H9 (cell line): ENCODE data around the gene IGLL1. TPM values are rescaled to one million over a fixed set of nuclear protein-coding genes. Genes with fewer than 3 reads are reported as not detected.

ENCODE experiments used
- DNase-seq: peaks from one replicate; pipeline ENCODE4 v3.0.0-alpha.2; 2017
- H2AFZ ChIP-seq: one replicate; pipeline ENCODE4 v1.6.1; 2013; ENCODE audit warnings: mild to moderate bottlenecking, low read length, control low read depth, moderate library complexity
- H2AK5ac ChIP-seq: 2 replicates; pipeline ENCODE4 v1.6.1; 2013; ENCODE audit warnings: low read length, control low read depth, mixed read lengths; ENCODE audit not compliant: insufficient read length
- H2BK120ac ChIP-seq: one replicate; pipeline ENCODE4 v1.6.1; 2013; ENCODE audit warnings: low read depth, mild to moderate bottlenecking, low read length, control low read depth, inconsistent platforms; ENCODE audit not compliant: poor library complexity, severe bottlenecking
- H2BK12ac ChIP-seq: 2 replicates; pipeline ENCODE4 v1.6.1; 2013; ENCODE audit warnings: low read length, control low read depth, mixed read lengths, low read depth; ENCODE audit not compliant: insufficient read length
- H2BK15ac ChIP-seq: 2 replicates; pipeline ENCODE4 v1.6.1; 2013; ENCODE audit warnings: low read depth, low read length, control low read depth
- H2BK20ac ChIP-seq: one replicate; pipeline ENCODE4 v1.6.1; 2013; ENCODE audit warnings: low read depth, mild to moderate bottlenecking, low read length, control low read depth, inconsistent platforms; ENCODE audit not compliant: poor library complexity, severe bottlenecking
- H2BK5ac ChIP-seq: 2 replicates; pipeline ENCODE4 v1.6.1; 2013; ENCODE audit warnings: low read length, control low read depth, mixed read lengths; ENCODE audit not compliant: insufficient read length
- H3K14ac ChIP-seq: 2 replicates; pipeline ENCODE4 v1.6.1; 2013; ENCODE audit warnings: low read length, control low read depth; ENCODE audit not compliant: insufficient read depth
- H3K18ac ChIP-seq: 2 replicates; pipeline ENCODE4 v1.6.1; 2013; ENCODE audit warnings: low read depth, mild to moderate bottlenecking, mixed read lengths, low read length, control low read depth; ENCODE audit not compliant: insufficient read length
- H3K23ac ChIP-seq: 2 replicates; pipeline ENCODE4 v1.6.1; 2013; ENCODE audit warnings: low read length, control low read depth, mixed read lengths, low read depth; ENCODE audit not compliant: insufficient read length
- H3K23me2 ChIP-seq: 2 replicates; pipeline ENCODE4 v1.6.1; 2013; ENCODE audit warnings: low read depth, mild to moderate bottlenecking, mixed read lengths, low read length, control low read depth; ENCODE audit not compliant: insufficient read length, poor library complexity, severe bottlenecking
- H3K27ac ChIP-seq: 2 replicates; pipeline ENCODE4 v1.5.1; 2013; ENCODE audit warnings: low read length, control low read depth, mixed read lengths, low read depth; ENCODE audit not compliant: insufficient read length
- H3K27me3 ChIP-seq: 2 replicates; pipeline ENCODE4 v1.6.1; 2013; ENCODE audit warnings: low read length, control low read depth, inconsistent platforms; ENCODE audit not compliant: insufficient read depth
- H3K4ac ChIP-seq: 2 replicates; pipeline ENCODE4 v1.6.1; 2013; ENCODE audit warnings: low read depth, mild to moderate bottlenecking, control low read depth, inconsistent platforms, low read length, moderate library complexity
- H3K4me1 ChIP-seq: 2 replicates; pipeline ENCODE4 v1.6.1; 2013; ENCODE audit warnings: low read length, control low read depth, inconsistent platforms; ENCODE audit not compliant: insufficient read depth
- H3K4me2 ChIP-seq: 2 replicates; pipeline ENCODE4 v1.6.1; 2013; ENCODE audit warnings: low read length, control low read depth, mixed read lengths; ENCODE audit not compliant: insufficient read length, insufficient read depth
- H3K56ac ChIP-seq: 2 replicates; pipeline ENCODE4 v1.6.1; 2013; ENCODE audit warnings: low read depth, mild to moderate bottlenecking, mixed read lengths, low read length, control low read depth; ENCODE audit not compliant: insufficient read length
- H3K79me1 ChIP-seq: 2 replicates; pipeline ENCODE4 v1.6.1; 2013; ENCODE audit warnings: low read depth, mild to moderate bottlenecking, moderate library complexity, low read length, control low read depth, inconsistent platforms; ENCODE audit not compliant: insufficient read depth, poor library complexity, severe bottlenecking
- H3K79me2 ChIP-seq: 2 replicates; pipeline ENCODE4 v1.6.1; 2013; ENCODE audit warnings: low read length, control low read depth, inconsistent platforms; ENCODE audit not compliant: insufficient read depth
- H3K9ac ChIP-seq: 2 replicates; pipeline ENCODE4 v1.6.1; 2013; ENCODE audit warnings: low read length, control low read depth, mixed read lengths; ENCODE audit not compliant: insufficient read length; ENCODE audit errors: extremely low read depth
- H3K9me3 ChIP-seq: one replicate; pipeline ENCODE4 v1.6.1; 2013; ENCODE audit warnings: low read depth, low read length, inconsistent platforms; ENCODE audit not compliant: control insufficient read depth
- H3T11ph ChIP-seq: one replicate; pipeline ENCODE4 v1.6.1; 2013; ENCODE audit warnings: mild to moderate bottlenecking, low read length, control low read depth, inconsistent platforms
- H4K20me1 ChIP-seq: one replicate; pipeline ENCODE4 v1.6.1; 2013; ENCODE audit not compliant: control insufficient read depth, insufficient read length, insufficient read depth
- H4K5ac ChIP-seq: 2 replicates; pipeline ENCODE4 v1.6.1; 2013; ENCODE audit warnings: low read depth, mild to moderate bottlenecking, mixed read lengths, low read length, control low read depth; ENCODE audit not compliant: insufficient read length
- H4K8ac ChIP-seq: replicated peaks from 2 replicates; pipeline ENCODE4 v1.6.1; 2013; ENCODE audit warnings: low read length, control low read depth, mixed read lengths, low read depth; ENCODE audit not compliant: insufficient read length
- H4K91ac ChIP-seq: 2 replicates; pipeline ENCODE4 v1.6.1; 2013; ENCODE audit warnings: low read depth, mild to moderate bottlenecking, moderate library complexity, mixed read lengths, low read length, control low read depth; ENCODE audit not compliant: insufficient read length
- H3K27ac Mint-ChIP-seq, 3 experiments: 2 replicates in 2 of 3; 3 replicates in 1 of 3; pipeline ENCODE4 v1.8.0; 2020 to 2021; ENCODE audit warnings: mixed read lengths in 3 of 3, mild to moderate bottlenecking in 1 of 3, moderate library complexity in 1 of 3
- H3K27me3 Mint-ChIP-seq: 2 replicates; pipeline ENCODE4 v1.8.0; 2021; ENCODE audit warnings: low read depth, mild to moderate bottlenecking, moderate library complexity, mixed read lengths
- H3K36me3 Mint-ChIP-seq, 3 experiments: 2 replicates in 2 of 3; 3 replicates in 1 of 3; pipeline ENCODE4 v1.8.0; 2020 to 2021; ENCODE audit warnings: low read depth in 3 of 3, mixed read lengths in 3 of 3; ENCODE audit not compliant: insufficient read depth in 1 of 3
- H3K4me1 Mint-ChIP-seq, 2 experiments: 2 replicates each; pipeline ENCODE4 v1.8.0; 2020; ENCODE audit warnings: mixed read lengths in 2 of 2
- H3K4me3 Mint-ChIP-seq, 2 experiments: 2 replicates in 1 of 2; 3 replicates in 1 of 2; pipeline ENCODE4 v1.8.0; 2020 to 2021; ENCODE audit warnings: mild to moderate bottlenecking in 2 of 2, mixed read lengths in 2 of 2, moderate library complexity in 1 of 2
- H3K9me3 Mint-ChIP-seq, 2 experiments: 2 replicates in 1 of 2; 3 replicates in 1 of 2; pipeline ENCODE4 v1.8.0; 2020; ENCODE audit warnings: mild to moderate bottlenecking in 2 of 2, mixed read lengths in 2 of 2, moderate library complexity in 1 of 2
- CTCF ChIP-seq: fragments of 200-600 bp; sonication (generic); conservative IDR thresholded peaks from 3 replicates; pipeline ENCODE4 v1.8.0; 2021; ENCODE audit warnings: antibody characterized with exemption, mild to moderate bottlenecking
- WGBS: extraction: QIAGEN DNeasy Blood & Tissue Kit; methylation state at CpG from one replicate; pipeline ENCODE4 v1.1.7; 2013; ENCODE audit warnings: missing lambda C conversion rate, low lambda C conversion rate, mixed read lengths; ENCODE audit not compliant: insufficient read length; ENCODE audit errors: extremely low coverage; 5-methylcytosine and 5-hydroxymethylcytosine counted together
- total RNA-seq: library from RNA; stranded (reverse); gene quantifications from 2 replicates; pipeline ENCODE4 v1.2.1, GENCODE V29; 2021

Gene IGLL1
- total RNA-seq, 1 experiment from 2014 or later: not detected

DNA sequence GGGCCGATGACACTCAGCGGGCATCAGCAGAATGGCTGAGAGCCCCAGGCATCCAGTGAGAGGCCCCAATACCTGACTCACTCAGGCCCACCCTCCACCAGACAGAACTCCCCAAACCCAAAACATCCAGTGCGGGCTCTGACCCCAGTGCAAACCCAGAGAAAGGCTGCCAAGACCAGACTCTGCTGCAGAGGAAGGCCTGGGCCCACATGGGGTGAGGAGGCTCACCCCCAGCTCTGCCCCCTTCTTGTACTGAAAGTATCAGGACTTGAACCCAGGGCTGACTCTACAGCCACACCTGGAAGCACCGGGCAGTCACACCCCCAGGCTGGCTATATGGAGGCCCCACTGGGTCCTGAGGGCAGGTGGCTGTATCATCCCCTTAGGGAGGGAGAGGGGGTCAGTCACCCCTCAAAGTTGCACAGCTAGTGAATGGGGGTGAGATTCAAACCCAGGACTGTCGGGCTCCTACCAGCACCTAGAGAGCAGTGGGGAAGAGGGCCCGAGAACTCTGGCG is 49.3 kb downstream of the IGLL1 start:
- Mint-ChIP-seq H3K27me3 (peaks cover 59% of the 10 kb centered on the region), H3K9me3 (no peaks in the 10 kb centered on the region; a peak in 2 of 5 replicates), H3K4me1 (peaks cover 40 to 52% of the 10 kb centered on the region in 2 experiments), H3K36me3 (no peaks in the 10 kb centered on the region; a peak in 1 of 7 replicates), H3K4me3 (no peak overlapping the region), H3K27ac (no peak overlapping the region)
- no peak overlapping the region for H3K14ac ChIP-seq
- H2BK120ac ChIP-seq: no peak overlapping the region
- no peaks in the 10 kb centered on the region; the same call in 1 of the 2 replicates for H3K27me3 ChIP-seq
- no peak for TF ChIP-seq CTCF
- H2BK20ac ChIP-seq: no peak overlapping the region
- no CpG with 5 or more reads among the region's 7 CpGs for WGBS
- H2BK5ac ChIP-seq: no peak overlapping the region
- H3K4me1 ChIP-seq: peaks cover 13% of the 10 kb centered on the region; the same call in 1 of the 2 replicates
- H4K8ac ChIP-seq: no peak overlapping the region
- no peak overlapping the region for H3K23ac ChIP-seq
- no peaks in the 10 kb centered on the region for H4K20me1 ChIP-seq
- peaks cover 3% of the 10 kb centered on the region for H3K23me2 ChIP-seq
- H3K9ac ChIP-seq: no peak overlapping the region
- no peak overlapping the region for H3K56ac ChIP-seq
- H3K9me3 ChIP-seq: no peaks in the 10 kb centered on the region
- H3K18ac ChIP-seq: no peak overlapping the region
- no peak overlapping the region for H2AK5ac ChIP-seq
- H3K27ac ChIP-seq: no peak overlapping the region
- no peaks in the 10 kb centered on the region for H3K79me2 ChIP-seq
- H2BK12ac ChIP-seq: no peak overlapping the region
- H4K91ac ChIP-seq: no peak overlapping the region
- no peak overlapping the region for H2AFZ ChIP-seq
- H2BK15ac ChIP-seq: no peak overlapping the region
- H3T11ph ChIP-seq: no peak overlapping the region
- no peaks in the 10 kb centered on the region for H3K79me1 ChIP-seq
- no peak overlapping the region for H4K5ac ChIP-seq
- DNase-seq: peak; percentile 20
- H3K4ac ChIP-seq: no peak overlapping the region
- H3K4me2 ChIP-seq: no peak overlapping the region
